ENCODE measurements around the gene RALGPS1. TPM values are rescaled to one million over a fixed set of nuclear protein-coding genes. Genes with fewer than 3 reads are reported as not detected.

Gene RALGPS1
- total and polyA plus RNA-seq, 2 of the 13 experiments (the other 11 are each of a cell fraction or from before 2014, with no cell fraction given) = 3.7 to 6.5 TPM

GRCh38 chr9:126939821-126940221 lies 25.2 kb downstream of the RALGPS1 start (continued):
- TF ChIP-seq MXI1 (IDR thresholded peaks at IDR 0.05; ENCODE audit: borderline replicate concordance, low read depth, low read length) (peak; percentile 42; the same call in 1 of the 3 replicates), PHF21A (CRISPR knock-in tag; IDR thresholded peaks at IDR 0.05) (peak; percentile 36; the same call in 1 of the 2 replicates), ETV5 (CRISPR knock-in tag; IDR thresholded peaks at IDR 0.05; ENCODE audit: borderline replicate concordance) (peak; percentile 27; the same call in 1 of the 2 replicates), FOXA3 (CRISPR knock-in tag; IDR thresholded peaks at IDR 0.05) (0 out of 2 replicates have a peak, but pooled peaks have one; percentile 11), ZBTB34 (CRISPR knock-in tag; IDR thresholded peaks at IDR 0.05) (no peak), TBX2 (CRISPR knock-in tag; IDR thresholded peaks at IDR 0.05; ENCODE audit: borderline replicate concordance) (no peak), ZNF547 (CRISPR knock-in tag; IDR thresholded peaks at IDR 0.05) (0 out of 2 replicates have a peak, but pooled peaks have one; percentile 1), ZNF446 (CRISPR knock-in tag; IDR thresholded peaks at IDR 0.05) (no peak)

DNA sequence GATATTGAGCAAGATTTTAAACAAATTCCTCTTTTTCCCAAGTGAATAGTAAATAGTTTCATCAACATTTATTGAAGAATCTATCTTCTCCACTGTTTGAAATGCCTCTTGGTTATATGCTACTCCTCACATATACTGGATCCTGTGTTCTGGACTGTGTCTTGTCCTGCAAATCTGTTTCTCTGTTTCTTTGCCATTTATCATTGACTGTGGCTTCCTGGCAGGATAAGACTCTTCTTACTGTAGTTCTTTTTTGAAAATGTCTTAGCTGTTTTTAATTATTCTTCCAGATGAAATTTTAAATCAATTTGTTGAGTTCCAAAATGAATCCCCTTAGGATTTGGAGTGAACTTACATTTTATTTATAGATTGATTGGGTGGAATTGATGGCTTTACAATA lies 27.8 kb downstream of the RALGPS1 start:
- Histone ChIP-seq H3K4me1 (ENCODE audit: insufficient read depth, low read length) (peaks cover 26% of the 10 kb centered on the region), H3K79me2 (ENCODE audit: insufficient read depth, low read length) (no peaks in the 10 kb centered on the region), H3K4me2 (ENCODE audit: low read depth, low read length) (no peak overlapping the region), H3K27ac (ENCODE audit: extremely low read length, insufficient read depth, low read length) (no peak overlapping the region), H3K9me3 (ENCODE audit: low read length) (no peaks in the 10 kb centered on the region), H3K27me3 (ENCODE audit: control insufficient read depth in 1 of 2, insufficient read depth in 2 of 2, low read length in 2 of 2) (no peaks in the 10 kb centered on the region), H3K9ac (ENCODE audit: insufficient read depth, low read depth, low read length) (no peak overlapping the region), H3K36me3 (replicated peaks in 1 of 2; ENCODE audit: control insufficient read depth in 1 of 2, insufficient read depth in 2 of 2, low read length in 2 of 2) (no peaks in the 10 kb centered on the region), H3K4me3 (replicated peaks in 1 of 3; ENCODE audit: insufficient read depth in 1 of 3, low read depth in 2 of 3, low read length in 3 of 3) (no peak overlapping the region), H4K20me1 (ENCODE audit: insufficient read depth, low read length) (no peaks in the 10 kb centered on the region), H2AFZ (ENCODE audit: low read length) (no peak overlapping the region)
- POLR2A ChIA-PET = no interaction called here
- CTCF ChIA-PET (ENCODE audit: low intra/inter-chr PET ratio, low total read pairs) = interaction anchor here (3.3 kb wide), 1 partner anchor 257 kb away, joined by 45 read pairs; no protein-coding TSS in a partner anchor
- no peak for FAIRE-seq
- no peak for DNase-seq (ENCODE audit: low spot score)
- ATAC-seq = no peak
- BruUV-seq (replicated peaks) = no TSS peak
- intact Hi-C loops (cut with micrococcal nuclease; ENCODE audit: unreplicated experiment) (no loop called here), in situ Hi-C loops (cut with HindIII; ENCODE audit: extremely low pct_ligation_motif_present, low pct_unique_long_range_greater_than_20kb) (no loop called here)
- TF ChIP-seq TP53 (CRISPR knock-in tag; conservative IDR thresholded peaks at IDR 0.05) (no peak), ZNF501 (CRISPR knock-in tag; IDR thresholded peaks at IDR 0.05) (no peak), BRD4 (CRISPR knock-in tag; IDR thresholded peaks at IDR 0.05) (no peak), ZNF264 (CRISPR knock-in tag; IDR thresholded peaks at IDR 0.05) (no peak), ZNF296 (CRISPR knock-in tag; conservative IDR thresholded peaks at IDR 0.05) (no peak), ZFYVE20 (CRISPR knock-in tag; IDR thresholded peaks at IDR 0.05; ENCODE audit: borderline replicate concordance, low read depth) (no peak), ZNF318 (CRISPR knock-in tag; IDR thresholded peaks at IDR 0.05) (no peak), PTBP1 (IDR thresholded peaks at IDR 0.05; ENCODE audit: low read depth, low read length, poor library complexity, severe bottlenecking) (no peak)

Data from HepG2 (cell line).